ENCODE measurements around the gene NINJ1.

The NINJ1 gene

GRCh38 chr9:93134015-93134739 is at the start of gene NINJ1:
Gene NINJ1, minus strand, starts transcription at chr9:93134251. Its CDS starts 34 bp downstream, at chr9:93134217.
- peak; percentile 79 to 83 for DNase-seq (ENCODE audit: low read depth in 2 of 2)

- no peak for DNase-seq (ENCODE audit: low read depth in 2 of 2)
These were observed 49.1 kb upstream of the NINJ1 start for GRCh38 chr9:93183131-93183662.

DNA sequence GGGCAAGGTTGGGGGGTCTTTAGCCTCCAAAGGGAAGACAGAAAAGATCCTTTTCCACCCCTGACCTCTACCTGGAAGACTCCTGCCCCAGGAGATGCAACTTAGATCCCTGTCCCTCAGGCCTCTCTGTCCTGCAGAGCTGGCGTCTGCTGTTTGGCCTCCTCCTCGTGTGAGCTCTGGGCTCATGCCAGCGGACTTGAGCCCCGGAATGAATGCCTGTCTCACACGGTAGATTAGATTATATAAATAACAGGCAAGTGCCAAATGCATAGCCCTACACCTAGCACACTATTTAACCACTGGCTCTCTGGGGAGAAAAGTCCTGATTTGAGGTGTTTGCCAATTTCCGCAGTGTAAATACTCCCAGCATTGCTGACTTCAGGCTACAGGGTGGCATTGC is 48.5 kb upstream of the NINJ1 start:
- no peak for DNase-seq (ENCODE audit: low read depth in 2 of 2)

GRCh38 chr9:93181672-93182435 is 47.8 kb upstream of the NINJ1 start:
- DNase-seq (ENCODE audit: low read depth in 2 of 2), result no peak

DNA sequence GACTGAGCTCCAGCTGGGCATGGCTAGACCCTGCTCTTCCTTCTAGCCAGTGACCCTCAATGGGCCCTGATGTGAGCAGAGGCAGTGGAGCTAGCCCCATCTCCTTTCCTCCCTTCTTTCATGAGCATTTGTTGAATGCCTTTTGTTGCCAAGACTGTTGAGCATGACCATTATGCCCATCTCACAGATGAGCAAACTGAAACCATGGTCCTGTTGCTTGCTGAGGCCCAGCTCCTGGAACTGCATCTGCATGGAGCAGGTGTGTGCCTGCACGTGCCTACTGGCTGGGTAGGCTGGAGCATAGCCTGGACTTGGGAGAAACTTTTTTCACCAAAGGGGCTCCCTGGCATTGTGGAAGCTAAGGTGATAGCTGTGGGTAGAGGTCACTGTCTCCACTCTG is 46.9 kb upstream of the NINJ1 start:
- DNase-seq (ENCODE audit: low read depth in 2 of 2), result no peak

DNA sequence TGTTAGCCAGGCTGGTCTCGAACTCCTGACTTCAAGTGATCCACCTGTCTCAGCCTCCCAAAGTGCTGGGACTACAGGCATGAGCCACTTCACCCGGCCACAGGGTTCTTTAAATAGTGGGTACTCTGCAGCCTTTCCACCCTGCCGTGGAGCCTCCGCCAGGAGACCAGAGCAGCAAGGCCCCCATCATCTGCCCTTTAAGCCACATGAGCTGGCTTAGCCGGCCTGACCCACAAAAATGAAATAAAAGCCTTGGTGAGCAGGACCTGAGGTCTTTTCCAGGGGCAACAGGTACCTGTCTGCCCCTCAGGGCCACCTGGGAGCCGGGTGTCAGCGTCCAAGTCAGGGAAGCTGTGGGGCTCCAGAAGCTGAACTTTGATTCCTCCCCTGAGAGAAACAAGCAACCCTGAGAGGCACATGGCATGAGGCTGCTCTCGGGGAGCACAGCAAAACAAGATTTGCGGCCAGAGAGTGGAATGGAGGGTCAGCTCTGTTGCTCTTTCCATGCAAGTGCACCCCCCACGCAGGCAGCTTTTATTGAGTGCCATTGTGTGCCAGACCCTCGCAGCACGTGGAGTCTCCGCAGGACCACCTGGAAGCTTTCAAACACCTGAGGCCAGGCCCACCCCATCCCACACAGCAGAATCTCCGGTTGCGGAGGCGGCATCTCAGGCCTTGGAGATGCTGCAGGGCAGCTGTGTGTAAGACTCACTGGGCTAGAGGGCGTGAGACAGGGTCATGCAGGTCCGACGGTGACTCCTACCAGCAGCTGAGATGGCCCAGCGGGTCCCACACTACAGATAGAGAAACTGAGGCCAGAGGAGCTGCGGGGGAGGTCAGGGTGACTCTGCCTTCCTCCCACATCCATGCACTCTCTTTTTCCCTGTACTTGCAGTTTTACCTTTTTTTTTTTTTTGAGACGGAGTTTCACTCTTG is 45.1 kb upstream of the NINJ1 start:
- no peak for DNase-seq (ENCODE audit: low read depth in 2 of 2)

GRCh38 chr9:93177676-93178075 is 43.6 kb upstream of the NINJ1 start:
- DNase-seq (ENCODE audit: low read depth in 2 of 2), result no peak

DNA sequence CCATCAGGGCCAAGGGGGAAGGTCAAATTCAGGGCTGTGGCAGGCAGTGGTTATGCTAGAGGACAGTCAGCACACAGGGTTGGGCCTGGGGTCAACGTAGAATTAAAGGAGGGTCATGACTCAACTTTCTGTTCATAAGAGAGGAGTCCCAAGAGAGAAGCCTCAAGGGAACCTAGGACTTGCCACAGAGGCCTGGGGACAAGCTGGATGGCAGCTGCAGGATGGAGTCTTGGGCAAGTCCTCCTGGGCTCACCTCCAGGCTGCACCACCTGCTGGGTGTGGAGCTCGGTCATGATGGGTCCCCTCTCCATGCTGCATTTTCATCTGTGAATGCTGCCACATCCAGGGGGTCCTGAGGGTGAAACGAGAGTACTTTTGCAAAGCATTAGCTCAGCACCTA is 40.9 kb upstream of the NINJ1 start:
- no peak for DNase-seq (ENCODE audit: low read depth in 2 of 2)

GRCh38 chr9:93173365-93174051 is 39.5 kb upstream of the NINJ1 start:
- no peak for DNase-seq (ENCODE audit: low read depth in 2 of 2)

- DNase-seq (ENCODE audit: low read depth in 2 of 2), result no peak
These were observed 38.8 kb upstream of the NINJ1 start for GRCh38 chr9:93172666-93173364.

DNA sequence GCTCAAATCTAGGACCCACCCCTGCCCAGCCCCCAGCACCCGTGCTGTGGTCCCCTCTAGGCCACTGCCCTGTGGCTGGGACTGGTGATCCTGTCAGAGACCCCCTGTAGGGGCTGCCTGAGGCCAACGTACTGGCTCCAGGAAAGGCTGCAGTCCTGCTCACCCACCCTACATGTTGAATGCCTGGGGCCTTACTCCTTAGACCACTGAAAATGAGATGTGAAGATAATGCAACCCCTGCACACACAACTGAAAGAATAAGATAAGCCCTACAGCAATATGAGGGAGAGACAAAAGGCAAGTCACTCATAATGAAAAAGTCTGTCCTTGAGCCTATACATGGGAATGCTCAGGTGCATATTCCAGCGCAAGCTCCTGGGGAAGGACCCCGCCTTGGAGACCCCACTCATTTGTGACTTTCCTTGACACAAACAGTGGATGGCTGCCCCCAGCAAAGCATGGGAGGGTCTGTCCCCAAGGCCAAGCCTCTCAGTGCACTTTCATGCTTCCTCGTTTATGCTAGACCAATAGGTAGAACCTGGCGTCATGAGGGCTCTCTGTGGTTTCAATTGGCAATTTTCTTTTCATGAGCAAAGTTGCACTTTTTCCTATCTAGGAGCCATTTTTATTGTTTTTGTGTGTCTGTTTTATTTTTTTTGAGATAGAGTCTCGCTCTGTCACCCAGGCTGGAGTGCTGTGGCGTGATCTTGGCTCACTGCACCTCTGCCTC is 37.4 kb upstream of the NINJ1 start:
- no peak for DNase-seq (ENCODE audit: low read depth in 2 of 2)

DNA sequence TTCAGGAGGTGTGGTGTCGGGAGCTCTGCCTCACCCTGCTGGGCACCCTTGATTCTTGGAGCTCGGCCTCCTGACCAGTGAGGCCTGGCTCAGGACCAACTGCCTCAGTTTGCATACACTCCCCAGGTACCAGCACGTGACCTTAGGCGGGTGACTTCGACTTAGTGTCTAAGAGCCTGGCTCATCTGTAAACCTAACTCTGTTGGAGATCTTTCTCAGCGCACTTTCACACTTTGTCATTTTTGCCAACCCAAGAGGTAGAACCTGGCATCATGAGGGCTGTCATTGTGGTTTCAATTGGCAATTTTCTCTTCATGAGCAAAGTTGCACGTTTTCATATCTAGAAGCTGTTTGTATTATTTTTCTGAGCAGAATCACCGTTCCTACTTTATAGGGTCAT is 36.5 kb upstream of the NINJ1 start:
- DNase-seq (ENCODE audit: low read depth in 2 of 2), result no peak

- no peak for DNase-seq (ENCODE audit: low read depth in 2 of 2)
These were observed 35.4 kb upstream of the NINJ1 start for GRCh38 chr9:93169444-93169843.

GRCh38 chr9:93168581-93168980 is 34.5 kb upstream of the NINJ1 start:
- no peak for DNase-seq (ENCODE audit: low read depth in 2 of 2)

- no peak for DNase-seq (ENCODE audit: low read depth in 2 of 2)
These were observed 33.8 kb upstream of the NINJ1 start for GRCh38 chr9:93167838-93168237.

- DNase-seq (ENCODE audit: low read depth in 2 of 2), result no peak
These were observed 33.1 kb upstream of the NINJ1 start for GRCh38 chr9:93167185-93167584.

DNA sequence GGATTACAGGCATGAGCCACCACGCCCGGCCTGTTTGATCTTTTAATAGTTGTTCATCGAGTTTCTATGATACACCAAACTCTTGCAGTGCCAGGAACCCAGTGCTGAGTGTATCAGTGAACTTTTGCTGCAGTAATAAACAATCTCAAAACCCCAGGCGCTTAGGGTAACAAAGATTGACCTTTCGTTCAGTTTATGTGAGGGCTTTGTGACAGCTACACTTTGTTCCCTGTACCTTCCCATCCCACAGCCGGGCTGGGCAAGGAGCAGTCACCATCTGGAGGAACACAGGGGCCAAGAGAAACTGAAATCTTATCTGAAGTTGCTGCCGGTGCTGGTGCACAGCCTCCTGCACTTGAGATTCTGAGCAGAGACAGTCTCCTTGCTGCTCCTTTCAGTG is 32.6 kb upstream of the NINJ1 start:
- DNase-seq (ENCODE audit: low read depth in 2 of 2), result no peak

GRCh38 chr9:93164085-93164484 is 30.0 kb upstream of the NINJ1 start:
- no peak for DNase-seq (ENCODE audit: low read depth in 2 of 2)

- no peak for DNase-seq (ENCODE audit: low read depth in 2 of 2)
These were observed 27.9 kb upstream of the NINJ1 start for GRCh38 chr9:93161786-93162562.
